Activated gamma-delta T cell treated with anti-CD3 and anti-CD28 coated beads, Interleukin-2, amount 50 U/mL, for 16 hours (primary cell): ENCODE measurements around the gene SARDH.

Experiments
- DNase-seq: peaks from one replicate; pipeline ENCODE4 v3.0.0-alpha.2; 2020; ENCODE audit warnings: low read depth

SARDH gene

GRCh38 chr9:133666845-133667244 lies 71.3 kb downstream of the SARDH start:
- DNase-seq: no peak

GRCh38 chr9:133666387-133666786 lies 71.8 kb downstream of the SARDH start:
- no peak for DNase-seq

GRCh38 chr9:133665535-133665934 lies 72.6 kb downstream of the SARDH start:
- DNase-seq: no peak

GRCh38 chr9:133665096-133665495 lies 73.1 kb downstream of the SARDH start:
- no peak for DNase-seq

GRCh38 chr9:133664173-133665050 lies 73.7 kb downstream of the SARDH start:
- no peak for DNase-seq

GRCh38 chr9:133661846-133662540 lies 76.2 kb downstream of the SARDH start:
- DNase-seq: no peak

- no peak for DNase-seq
These were observed 78.6 kb downstream of the SARDH start for GRCh38 chr9:133659516-133659915.

- DNase-seq: no peak
These were observed 79.4 kb downstream of the SARDH start for GRCh38 chr9:133658442-133659431.

- DNase-seq: no peak
These were observed 81.0 kb downstream of the SARDH start for GRCh38 chr9:133657120-133657661.

- no peak for DNase-seq
These were observed 81.7 kb downstream of the SARDH start for GRCh38 chr9:133656211-133657119.

- DNase-seq: no peak
These were observed 82.5 kb downstream of the SARDH start for GRCh38 chr9:133655701-133656100.

GRCh38 chr9:133654736-133655657 lies 83.2 kb downstream of the SARDH start:
- no peak for DNase-seq

GRCh38 chr9:133653638-133654037 lies 84.5 kb downstream of the SARDH start:
- no peak for DNase-seq

GRCh38 chr9:133650026-133650425 lies 88.1 kb downstream of the SARDH start:
- DNase-seq: no peak

- DNase-seq: no peak
These were observed 89.0 kb downstream of the SARDH start for GRCh38 chr9:133649194-133649593.

GRCh38 chr9:133647765-133648469 lies 90.2 kb downstream of the SARDH start:
- no peak for DNase-seq

GRCh38 chr9:133647148-133647547 lies 91.0 kb downstream of the SARDH start:
- no peak for DNase-seq

- DNase-seq: no peak
These were observed 93.0 kb downstream of the SARDH start for GRCh38 chr9:133645021-133645765.
